ENCODE results near the gene RAF1.
"Not testable (repeated sequence)": the region's sequence is repeated elsewhere in the genome, so short reads cannot be mapped to it uniquely, and the experiment has no call there.

RAF1 gene

DNA sequence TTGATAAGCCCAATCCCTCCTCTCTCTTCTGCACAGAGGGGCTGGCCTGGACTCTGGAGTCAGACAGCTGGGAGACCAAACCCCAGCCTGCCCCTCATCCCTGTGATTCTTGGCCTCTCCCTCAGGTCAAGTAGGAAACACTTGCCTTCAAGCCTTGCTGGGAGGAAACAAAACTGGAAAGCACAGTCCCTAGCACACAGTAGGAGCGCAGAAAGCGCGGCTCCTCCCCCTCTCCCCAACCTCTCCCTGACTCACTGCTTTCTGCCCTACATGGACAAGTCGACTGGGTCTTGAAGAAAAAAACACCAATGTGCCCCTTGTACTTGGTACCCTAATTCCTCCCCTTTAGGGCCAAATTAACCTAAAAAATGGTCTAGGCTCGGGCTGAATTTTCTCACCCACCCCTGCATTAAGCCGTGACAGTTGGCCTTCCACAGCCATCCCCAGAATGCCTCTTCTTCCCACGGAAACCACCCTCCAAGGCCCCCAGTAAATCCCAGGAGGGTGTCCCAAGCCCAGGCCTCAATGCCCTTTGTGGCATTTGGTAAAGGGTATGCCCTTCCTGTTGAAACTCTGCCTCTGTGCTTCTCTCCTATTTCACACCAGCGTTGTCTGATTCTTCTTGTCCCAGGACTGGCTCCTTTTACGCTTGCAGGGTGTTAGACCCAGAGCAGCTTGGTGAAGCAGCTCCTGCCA lies 11.3 kb upstream of the RAF1 start:
- DNase-seq: no peak

GRCh38 chr3:12673956-12674736 lies 10.2 kb upstream of the RAF1 start:
- not testable (repeated sequence) for DNase-seq

DNA sequence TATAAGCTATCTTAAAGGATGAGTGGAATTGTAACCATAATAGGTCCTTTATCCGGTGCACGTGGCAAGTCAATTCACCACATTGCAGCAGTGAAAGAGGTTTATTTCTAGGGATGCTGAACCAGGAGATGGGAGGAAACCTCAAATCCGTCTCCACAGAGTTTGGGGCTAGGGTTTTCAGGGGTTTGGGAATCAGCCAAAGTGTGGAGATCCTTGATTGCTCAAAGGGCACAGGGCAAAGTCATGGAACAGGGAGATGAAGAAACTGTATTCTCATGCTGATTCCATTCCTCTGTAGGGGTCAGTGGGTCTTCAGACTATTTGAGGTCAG lies 7.2 kb upstream of the RAF1 start:
- DNase-seq: no peak

DNA sequence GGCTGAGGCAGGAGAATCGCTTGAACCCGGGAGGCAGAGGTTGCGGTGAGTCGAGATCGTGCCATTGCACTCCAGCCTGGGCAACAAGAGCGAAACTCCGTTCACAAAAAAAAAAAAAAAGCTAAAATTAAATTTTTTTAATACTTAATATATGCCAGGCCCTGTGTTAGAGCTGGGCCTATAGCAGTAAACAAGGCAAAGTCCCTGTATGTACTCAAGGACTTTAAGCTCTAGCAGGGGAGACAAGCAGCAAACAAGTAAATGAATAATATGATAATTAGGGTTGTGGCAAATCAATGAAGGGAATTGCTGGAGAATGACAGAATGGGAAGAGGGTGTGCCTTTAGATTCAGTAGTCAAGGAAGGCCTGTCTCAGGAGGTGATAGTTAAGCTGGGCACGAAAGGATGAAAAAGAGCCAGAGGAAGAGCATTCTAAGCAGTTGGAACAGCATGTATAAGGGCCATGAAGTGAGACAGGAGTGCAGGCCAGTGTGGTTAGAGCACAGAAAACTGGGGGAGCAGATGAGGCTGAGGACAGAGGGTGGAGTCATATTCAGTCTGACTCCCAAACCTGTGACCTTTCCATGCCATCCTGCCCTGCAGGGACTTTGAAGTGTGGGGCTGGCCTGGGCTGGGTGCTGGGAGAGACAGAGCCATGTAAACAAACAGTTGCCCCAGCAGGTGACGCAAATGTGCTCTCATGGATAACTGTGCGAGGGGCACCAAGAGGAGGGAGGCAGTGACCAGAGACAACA lies 6.6 kb upstream of the RAF1 start:
- no peak for DNase-seq

DNA sequence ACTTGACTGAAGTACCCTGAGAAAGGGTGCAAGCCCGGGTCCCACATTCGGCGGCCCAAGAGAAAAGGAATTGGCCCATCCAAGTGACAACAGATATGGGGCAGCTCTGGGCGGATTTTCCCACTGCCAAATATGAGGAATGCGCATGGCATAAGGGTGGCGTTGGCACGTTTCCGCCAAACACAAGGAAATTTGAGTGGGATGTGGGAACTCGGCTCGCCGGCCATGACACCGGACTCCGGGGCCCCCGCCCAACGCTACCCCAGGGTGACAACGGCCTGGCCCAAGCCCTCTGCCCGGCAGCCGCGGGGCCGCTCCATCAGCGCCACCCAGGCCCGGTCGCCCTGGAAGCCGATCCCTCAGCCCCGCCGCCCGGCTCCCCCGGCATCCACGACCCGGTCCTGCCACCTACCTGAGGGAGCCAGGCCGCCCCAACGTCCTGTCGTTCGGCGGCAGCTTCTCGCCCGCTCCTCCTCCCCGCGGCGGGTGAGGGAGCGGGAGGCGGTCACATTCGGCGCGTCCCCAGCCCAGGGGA lies 449 bp downstream of the RAF1 start:
- DNase-seq: no peak

DNA sequence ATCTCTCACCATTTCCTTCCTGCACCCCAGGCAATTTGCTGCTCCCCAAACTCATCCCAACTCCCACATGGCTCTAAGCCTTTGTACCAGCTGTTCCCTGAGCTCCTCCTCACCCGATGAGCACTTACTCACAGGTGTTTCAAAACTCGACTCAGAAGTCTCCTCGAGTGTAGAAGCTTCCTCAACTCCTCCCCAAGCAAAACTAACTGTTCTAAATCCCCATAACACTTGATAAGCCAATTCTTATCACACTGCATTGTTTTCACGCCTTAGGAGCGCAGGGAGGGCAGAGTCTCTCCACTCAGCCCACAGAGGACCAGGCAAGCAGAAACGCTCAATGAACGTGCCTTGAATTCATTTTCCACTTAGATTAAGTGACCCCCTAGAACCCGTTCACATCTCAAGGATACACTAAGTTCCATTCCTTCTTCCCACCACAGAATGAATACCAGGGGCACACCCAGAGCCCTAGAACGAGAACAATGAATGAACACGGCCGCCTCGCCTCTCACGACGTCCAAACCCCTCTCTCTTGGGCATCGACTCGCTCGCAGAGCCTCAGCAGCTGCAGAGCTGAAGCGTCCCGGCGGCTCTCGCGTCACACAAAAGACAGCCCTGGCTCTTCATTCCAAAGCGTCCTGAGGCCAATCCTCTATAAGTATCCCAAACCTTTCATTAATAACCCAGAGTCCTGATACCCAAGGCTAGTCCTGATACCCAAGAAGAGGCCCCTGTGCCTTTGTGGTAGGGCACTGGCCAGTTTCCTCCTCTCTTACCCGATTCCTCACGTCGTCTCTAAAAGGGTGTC lies 1.1 kb downstream of the RAF1 start:
- DNase-seq: no peak

DNA sequence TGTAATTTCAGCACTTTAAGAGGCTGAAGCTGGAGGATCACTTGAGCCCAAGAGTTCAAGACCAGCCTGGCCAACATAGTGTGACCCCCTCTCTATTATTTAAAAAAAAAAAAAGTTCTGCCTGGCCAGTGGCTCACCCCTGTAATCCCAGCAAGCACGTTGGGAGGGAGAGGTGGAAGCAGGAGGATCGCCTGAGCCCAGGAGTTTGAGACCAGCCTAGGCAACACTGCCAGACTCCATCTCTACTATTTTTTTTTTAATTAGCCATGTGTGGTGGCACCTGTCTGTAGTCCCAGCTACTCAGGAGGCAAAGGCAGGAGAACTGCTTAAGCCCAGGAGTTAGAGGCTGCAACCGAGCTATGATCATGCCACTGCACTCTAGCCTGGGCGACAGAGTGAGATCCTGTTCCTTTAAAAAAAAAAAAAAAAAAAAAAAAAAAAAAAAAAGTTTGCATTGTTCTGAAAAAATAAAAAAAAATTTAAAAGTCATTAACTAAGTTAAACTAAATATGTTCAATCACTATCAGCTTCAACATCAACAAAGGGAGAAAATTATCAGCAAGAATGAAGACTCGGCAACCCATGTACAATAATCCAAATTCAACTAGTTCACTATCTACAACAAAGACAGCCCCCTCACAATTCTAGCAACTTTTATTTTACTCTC lies 1.9 kb downstream of the RAF1 start:
- no peak for DNase-seq

DNA sequence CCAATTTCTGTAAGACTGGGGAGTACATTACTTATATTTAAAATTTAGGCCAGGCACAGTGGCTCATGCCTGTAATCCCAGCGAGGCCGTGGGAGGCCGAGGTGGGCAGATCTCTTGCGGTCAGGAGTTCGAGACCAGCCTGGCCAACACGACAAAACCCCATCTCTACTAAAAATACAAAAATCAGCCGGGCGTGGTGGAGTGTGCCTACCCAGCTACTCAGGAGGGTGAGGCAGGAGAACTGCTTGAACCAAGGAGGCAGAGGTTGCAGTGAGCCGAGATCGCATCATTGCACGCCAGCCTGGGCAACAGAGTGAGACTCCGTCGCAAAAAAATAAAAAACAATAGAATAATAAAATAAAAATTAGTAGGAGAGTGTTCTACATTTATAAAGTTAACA lies 2.5 kb downstream of the RAF1 start:
- not testable (repeated sequence) for DNase-seq

- no peak for DNase-seq
Measured at GRCh38 chr3:12660196-12660595, 3.7 kb downstream of the RAF1 start.

DNA sequence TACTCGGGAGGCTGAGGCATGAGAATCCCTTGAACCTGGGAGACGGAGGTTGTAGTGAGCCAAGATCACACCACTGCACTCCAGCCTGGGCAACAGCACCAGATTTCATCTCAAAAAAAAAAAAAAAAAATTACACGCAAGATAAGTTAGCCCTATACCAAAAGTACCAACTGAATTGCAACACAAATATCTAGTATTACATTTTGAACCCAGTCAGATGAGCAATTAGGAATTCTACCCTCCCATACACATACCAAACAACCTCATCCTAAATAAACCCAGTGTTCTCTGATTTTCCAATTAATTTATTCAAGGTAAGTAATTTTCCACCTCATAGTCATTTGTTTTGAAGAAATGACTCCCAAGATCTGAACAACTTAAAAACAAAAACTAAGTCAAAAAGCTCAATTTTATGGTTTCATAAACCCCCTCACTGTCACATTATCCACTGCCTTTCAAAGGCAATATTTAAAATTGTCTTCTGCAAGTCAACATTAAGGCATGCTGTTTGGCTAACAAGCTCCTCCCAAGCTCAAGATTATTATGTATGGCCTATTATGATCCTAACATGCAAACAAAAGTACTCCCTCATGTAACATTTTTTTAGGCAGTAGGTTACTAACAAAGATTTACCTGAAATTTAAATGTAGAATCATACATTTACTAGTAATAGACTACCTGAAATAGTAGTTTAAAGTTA lies 4.5 kb downstream of the RAF1 start:
- DNase-seq: no peak

DNA sequence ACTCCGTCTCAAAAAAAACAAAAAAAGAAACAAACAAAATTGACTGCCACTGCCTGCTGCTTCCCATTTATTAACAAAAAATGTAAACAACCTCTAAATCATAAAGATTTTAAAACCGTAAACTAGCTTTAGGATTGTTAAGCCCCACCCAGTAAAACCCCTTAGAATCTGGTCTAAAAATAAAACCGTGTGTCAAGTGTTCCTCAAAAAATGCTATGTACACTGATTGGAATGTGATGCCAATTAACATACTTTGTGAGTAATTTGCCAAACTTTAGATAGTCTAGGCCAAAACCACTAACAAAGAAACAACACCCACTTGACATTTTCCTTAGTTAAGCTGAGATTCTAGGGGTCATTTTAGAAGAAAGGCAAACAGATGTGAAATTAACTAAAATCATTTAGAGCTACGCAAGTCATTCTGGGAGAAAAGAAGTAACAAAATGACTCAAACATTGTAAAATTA lies 5.3 kb downstream of the RAF1 start:
- DNase-seq: no peak

GRCh38 chr3:12656850-12657249 lies 7.1 kb downstream of the RAF1 start:
- no peak for DNase-seq

- DNase-seq: no peak
Measured at GRCh38 chr3:12656193-12656592, 7.7 kb downstream of the RAF1 start.

- no peak for DNase-seq
Measured at GRCh38 chr3:12655701-12656100, 8.2 kb downstream of the RAF1 start.

DNA sequence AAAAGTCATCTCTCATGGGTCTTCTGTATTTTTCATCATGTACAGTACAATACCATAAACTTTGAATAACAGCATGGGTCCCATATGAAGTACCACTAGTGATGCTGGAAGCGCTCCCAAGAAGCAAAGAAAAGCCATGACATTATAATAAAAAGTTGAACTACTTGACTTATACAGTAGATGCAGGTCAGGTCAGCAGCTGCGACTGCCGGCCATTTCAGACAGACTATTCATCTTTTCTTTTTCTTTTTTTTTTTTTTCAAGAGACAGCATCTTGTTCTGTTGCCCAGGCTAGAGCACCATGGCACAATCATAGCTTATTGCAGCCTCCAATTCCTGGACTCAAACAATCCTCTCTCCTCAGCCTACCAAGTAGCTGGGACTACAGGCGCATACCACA lies 10.2 kb downstream of the RAF1 start:
- no peak for DNase-seq

GRCh38 chr3:12648384-12648959 lies 15.4 kb downstream of the RAF1 start:
- no peak for DNase-seq

DNA sequence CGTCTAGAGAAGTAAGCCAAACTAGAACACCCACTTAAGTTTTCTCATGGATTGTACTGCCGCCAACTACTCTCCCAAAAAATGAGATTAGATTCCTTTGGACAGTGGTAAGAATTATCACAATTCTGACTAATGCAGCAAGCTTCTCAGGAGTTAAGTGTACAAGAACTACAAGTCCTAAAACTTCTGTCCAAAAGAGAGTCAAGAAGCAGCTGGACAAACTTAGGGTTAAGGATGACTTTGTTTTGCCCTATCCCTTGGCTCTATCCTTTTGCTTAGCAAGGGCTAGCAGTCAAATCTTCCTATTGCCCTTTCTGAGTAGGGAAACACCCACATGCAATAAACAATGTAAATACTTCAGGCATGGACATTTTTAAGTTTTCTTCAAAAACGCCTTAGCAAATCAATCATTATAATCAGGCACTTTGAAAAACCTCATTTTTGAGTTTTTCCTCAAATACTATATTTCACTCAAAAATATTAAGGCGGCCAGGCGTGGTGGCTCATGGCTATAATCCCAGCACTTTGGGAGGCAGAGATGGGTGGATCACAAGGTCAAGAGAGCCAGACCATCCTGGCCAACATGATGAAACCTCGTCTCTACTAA lies 19.5 kb downstream of the RAF1 start:
- no peak for DNase-seq

GRCh38 chr3:12643724-12644123 lies 20.2 kb downstream of the RAF1 start:
- no peak for DNase-seq

DNA sequence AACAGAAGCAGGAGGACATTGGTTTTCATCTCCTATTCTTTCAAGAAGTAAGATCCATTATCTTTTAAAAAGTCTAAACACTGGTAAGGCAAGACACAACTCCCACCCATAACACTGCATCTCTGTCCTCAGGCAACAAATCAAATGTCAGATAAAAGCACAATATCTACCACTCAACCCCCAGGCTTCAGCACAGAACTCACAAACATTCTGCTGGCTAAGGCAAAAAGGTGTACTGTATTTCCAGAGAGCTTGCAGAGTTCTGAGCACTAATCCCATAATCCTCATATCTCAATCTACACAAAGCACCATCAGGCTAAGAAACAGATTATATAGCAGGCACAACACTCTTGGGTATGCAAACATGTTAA lies 20.9 kb downstream of the RAF1 start:
- DNase-seq: no peak

GRCh38 chr3:12640853-12641252 lies 23.1 kb downstream of the RAF1 start:
- not testable (repeated sequence) for DNase-seq

DNA sequence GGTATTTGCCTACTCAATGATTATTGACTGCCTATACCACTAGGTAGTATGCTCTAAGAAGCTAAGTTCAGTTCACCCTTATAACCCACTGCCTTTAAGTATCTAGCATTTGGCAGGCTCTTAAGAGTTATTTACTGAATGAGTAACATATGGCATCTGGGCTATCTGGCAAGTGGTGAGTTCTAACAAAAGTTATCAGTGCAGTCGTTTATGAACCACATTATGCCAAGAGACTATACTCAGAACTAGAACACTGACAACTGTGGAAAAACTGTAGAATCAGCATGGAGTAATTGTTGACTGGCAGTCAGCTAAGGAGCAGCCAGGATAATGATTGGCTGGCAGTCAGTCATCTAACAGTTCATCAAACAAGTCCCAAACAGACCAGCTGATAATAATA lies 25.8 kb downstream of the RAF1 start:
- peak; percentile 7 for DNase-seq
